ENCODE results near the gene CDC42EP2.

DNA sequence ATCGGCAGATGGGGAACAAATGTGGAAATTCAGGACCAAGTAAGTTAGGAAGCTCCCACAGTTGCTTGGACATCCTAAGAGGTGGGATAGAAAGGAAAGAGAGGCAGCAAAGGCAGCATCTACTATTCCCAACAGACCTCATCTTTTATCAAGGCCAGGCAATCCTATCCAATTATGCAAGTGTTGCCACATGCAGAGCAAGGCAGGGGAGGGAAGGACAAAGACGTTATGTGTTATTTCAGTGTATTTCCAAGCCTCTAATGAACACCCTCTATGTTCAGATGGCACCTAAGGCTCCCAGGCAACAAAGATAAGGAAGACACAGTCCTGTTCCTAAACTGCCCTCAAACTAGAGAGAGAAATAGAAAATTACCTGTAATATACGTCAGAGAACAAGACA is 49.1 kb downstream of the CDC42EP2 start:
- TF ChIP-seq, protein P1, sequence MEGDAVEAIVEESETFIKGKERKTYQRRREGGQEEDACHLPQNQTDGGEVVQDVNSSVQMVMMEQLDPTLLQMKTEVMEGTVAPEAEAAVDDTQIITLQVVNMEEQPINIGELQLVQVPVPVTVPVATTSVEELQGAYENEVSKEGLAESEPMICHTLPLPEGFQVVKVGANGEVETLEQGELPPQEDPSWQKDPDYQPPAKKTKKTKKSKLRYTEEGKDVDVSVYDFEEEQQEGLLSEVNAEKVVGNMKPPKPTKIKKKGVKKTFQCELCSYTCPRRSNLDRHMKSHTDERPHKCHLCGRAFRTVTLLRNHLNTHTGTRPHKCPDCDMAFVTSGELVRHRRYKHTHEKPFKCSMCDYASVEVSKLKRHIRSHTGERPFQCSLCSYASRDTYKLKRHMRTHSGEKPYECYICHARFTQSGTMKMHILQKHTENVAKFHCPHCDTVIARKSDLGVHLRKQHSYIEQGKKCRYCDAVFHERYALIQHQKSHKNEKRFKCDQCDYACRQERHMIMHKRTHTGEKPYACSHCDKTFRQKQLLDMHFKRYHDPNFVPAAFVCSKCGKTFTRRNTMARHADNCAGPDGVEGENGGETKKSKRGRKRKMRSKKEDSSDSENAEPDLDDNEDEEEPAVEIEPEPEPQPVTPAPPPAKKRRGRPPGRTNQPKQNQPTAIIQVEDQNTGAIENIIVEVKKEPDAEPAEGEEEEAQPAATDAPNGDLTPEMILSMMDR (IDR thresholded peaks at IDR 0.05), result no peak
- TF ChIP-seq POLR2A (IDR thresholded peaks at IDR 0.05), result no peak

Measured in testis (tissue), 2 donors.